GM12891 (cell line): ENCODE measurements around the gene MAB21L4.

Experiments
- PAX5 ChIP-seq: IDR thresholded peaks from 2 replicates; pipeline ENCODE4 v1.6.1; 2011; ENCODE audit warnings: low read length, moderate library complexity, mild to moderate bottlenecking; ENCODE audit not compliant: insufficient read depth, severe bottlenecking
- POLR2A ChIP-seq: IDR thresholded peaks from 2 replicates; pipeline ENCODE4 v1.6.1; 2011; ENCODE audit warnings: low read depth, low read length, control low read depth
- POLR2AphosphoS5 ChIP-seq: IDR thresholded peaks from 2 replicates; pipeline ENCODE4 v1.6.1; 2011; ENCODE audit warnings: low read depth, low read length, control low read depth
- TAF1 ChIP-seq: IDR thresholded peaks from 2 replicates; pipeline ENCODE4 v1.6.1; 2011; ENCODE audit warnings: low read depth, low read length, control low read depth

DNA sequence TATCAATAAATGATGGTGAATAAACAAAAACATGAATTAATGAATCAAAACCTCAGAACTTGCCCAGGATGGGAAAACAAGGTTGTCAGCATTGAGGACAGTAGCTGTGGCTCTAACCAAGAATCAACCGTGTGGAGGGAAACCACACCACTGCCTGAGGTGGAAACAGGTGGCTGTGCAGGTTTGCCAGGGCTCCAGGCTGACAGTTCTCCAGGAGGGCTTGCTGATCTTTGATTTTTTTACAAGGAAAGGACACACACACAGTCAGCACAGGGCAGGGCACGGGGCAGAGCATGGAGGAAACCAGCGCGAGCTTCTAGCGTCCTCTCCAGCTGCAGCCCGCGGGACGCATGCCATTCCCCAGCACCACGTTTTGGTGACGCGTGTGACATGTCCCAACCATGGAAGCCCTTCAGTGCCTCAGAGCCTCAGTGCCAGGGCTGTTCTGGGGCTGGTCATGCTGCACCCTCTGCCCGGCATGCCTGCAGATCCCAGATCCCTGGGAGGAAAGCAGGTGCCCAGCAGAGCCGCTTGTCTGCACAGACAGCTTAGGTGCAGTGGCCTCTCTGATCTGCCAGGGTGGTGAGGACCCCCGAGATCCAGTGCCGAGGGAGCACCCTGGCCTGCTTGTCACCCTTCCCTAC is 43.2 kb downstream of the MAB21L4 start:
- TF ChIP-seq POLR2AphosphoS5: no peak
- no peak for TF ChIP-seq POLR2A
- TF ChIP-seq TAF1: no peak
- TF ChIP-seq PAX5: no peak
